Suprapubic skin (tissue), 4 donors: ENCODE results near the gene LAMA3.

Experiments
- CTCF ChIP-seq, 2 donors: fragments of 200-600 bp in 1 of 2; fragments of 450-650 bp in 1 of 2; sonication (generic) in 1 of 2; IDR thresholded peaks; one replicate each; pipeline ENCODE4 v1.5.1; 2016 to 2019; ENCODE audit warnings: antibody characterized with exemption in 2 of 2, mild to moderate bottlenecking in 1 of 2, moderate library complexity in 1 of 2
- EP300 ChIP-seq: sonication (generic); formaldehyde crosslinking; IDR thresholded peaks from one replicate; pipeline ENCODE4 v1.6.1; 2017; ENCODE audit warnings: antibody characterized with exemption
- POLR2A ChIP-seq, 2 donors: fragments of 450-650 bp; IDR thresholded peaks; one replicate each; pipeline ENCODE4 v1.6.1; 2017; ENCODE audit warnings: antibody characterized with exemption in 2 of 2, mild to moderate bottlenecking in 2 of 2, moderate library complexity in 2 of 2
- POLR2AphosphoS5 ChIP-seq, 3 donors: sonication (generic); formaldehyde crosslinking; IDR thresholded peaks; one replicate each; pipeline ENCODE4 v1.6.1; 2017; ENCODE audit warnings: antibody characterized with exemption in 3 of 3

DNA sequence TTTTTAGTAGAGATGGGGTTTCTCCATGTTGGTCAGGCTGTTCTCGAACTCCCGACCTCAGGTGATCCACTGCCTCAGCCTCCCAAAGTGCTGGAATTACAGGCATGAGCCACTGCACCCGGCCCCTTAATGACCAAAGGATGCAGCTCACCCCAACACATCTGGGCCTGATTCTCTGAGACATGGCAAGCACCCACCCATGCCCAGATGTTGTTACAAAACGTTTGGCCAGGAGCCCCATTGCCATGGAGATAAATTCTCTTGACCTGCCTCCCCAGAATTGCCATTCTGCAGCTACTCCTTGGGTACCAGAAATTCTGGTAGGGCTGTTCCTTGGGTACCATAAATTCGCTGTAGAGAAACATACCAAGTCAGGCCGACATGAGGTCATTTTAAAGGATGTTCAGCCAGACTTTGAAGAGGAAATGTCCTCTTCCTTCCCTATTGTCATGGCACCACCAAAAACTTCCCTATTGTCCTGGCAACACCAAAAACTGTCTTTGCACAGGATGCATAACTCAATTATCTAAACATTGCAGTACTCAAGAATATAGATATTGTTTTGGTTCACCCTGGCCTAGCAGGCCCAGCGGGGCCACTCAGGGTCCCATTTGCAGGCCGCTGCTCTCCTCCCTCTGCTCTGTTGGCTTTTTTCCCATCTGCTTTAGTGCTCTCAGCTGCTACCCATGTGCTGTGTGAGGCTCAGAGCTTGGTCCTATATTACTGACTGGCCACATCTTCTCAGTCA lies 164.4 kb downstream of the LAMA3 start:
- TF ChIP-seq CTCF (IDR thresholded peaks at IDR 0.05): no peak
- no peak for TF ChIP-seq POLR2AphosphoS5 (IDR thresholded peaks at IDR 0.05)
- no peak for TF ChIP-seq POLR2A (IDR thresholded peaks at IDR 0.05)
- no peak for TF ChIP-seq EP300
